Stimulated activated CD4-positive, alpha-beta T cell treated with anti-CD3 and anti-CD28 coated beads, Interleukin-1b, Interleukin-23, amount 100 ng/mL, for 24 hours (primary cell): ENCODE results near the gene ELMO3.

Experiments used
- DNase-seq, 4 experiments: peaks; one replicate each; pipeline ENCODE4 v3.0.0-alpha.2; 2020; ENCODE audit warnings: low read depth in 4 of 4, low spot score in 1 of 4

Gene ELMO3

GRCh38 chr16:67193536-67193935, 5.4 kb upstream of the ELMO3 start:
- no peak for DNase-seq

GRCh38 chr16:67194260-67194659, 4.7 kb upstream of the ELMO3 start:
- DNase-seq, result no peak

DNA sequence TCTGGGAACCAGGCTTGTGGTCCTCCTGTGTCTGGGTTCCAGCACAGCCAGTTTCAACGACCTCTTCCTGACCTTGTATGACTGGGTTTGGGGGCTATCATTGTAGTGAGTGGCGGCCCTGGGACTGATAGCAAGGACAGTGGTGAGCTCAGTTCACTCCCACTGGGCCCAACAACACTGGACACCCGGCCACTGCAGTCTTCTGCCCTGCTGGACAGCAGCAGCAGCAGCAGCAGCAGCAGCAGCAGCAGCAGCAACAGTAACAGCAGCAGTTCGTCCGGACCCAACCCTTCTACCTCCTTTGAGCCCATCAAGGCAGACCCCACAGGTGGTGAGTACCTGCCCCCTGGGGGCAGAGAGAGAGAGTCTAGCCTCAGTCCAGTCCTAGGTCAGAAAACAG, 3.3 kb upstream of the ELMO3 start:
- DNase-seq, result no peak

- no peak for DNase-seq
Observed at GRCh38 chr16:67196881-67197280, 2.0 kb upstream of the ELMO3 start.

DNA sequence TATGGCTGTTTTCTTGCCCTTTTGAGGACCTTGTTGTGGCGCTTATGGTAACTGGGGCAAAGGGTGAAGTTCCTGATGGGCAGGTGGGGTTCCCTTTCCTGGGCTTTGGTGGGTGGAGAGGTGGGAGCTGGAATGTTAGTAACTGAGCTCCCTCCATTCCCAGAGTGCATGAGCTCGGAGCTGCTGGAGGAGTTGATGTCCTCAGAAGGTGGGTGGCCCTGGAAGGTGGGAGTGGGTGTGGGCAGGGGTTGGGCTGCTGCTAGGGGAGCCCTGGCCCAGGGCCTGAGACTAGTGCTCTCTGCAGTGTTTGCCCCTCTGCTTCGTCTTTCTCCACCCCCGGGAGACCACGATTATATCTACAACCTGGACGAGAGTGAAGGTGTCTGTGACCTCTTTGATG, 1.2 kb upstream of the ELMO3 start:
- DNase-seq, result no peak

GRCh38 chr16:67198238-67198734, 645 bp upstream of the ELMO3 start:
- DNase-seq, result no peak

GRCh38 chr16:67199808-67200198, 872 bp downstream of the ELMO3 start:
- DNase-seq, result no peak

DNA sequence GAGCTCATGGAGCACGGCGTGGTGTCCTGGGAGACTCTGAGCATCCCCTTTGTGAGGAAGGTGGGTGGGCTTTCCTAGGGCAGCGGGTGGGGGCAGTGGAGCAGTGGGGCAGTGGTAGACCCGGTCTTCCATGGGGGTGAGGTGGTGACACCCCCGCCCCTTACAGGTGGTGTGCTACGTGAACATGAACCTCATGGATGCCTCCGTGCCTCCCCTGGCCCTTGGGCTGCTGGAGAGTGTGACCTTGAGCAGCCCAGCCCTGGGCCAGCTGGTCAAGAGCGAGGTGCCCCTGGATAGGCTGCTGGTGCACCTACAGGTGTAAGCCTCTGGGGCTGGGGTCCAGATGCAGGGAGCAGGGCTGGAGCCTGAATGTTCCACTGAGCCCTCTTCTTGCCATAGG, 1.6 kb downstream of the ELMO3 start:
- DNase-seq, result no peak

GRCh38 chr16:67201411-67202345, 2.7 kb downstream of the ELMO3 start:
- no peak for DNase-seq

DNA sequence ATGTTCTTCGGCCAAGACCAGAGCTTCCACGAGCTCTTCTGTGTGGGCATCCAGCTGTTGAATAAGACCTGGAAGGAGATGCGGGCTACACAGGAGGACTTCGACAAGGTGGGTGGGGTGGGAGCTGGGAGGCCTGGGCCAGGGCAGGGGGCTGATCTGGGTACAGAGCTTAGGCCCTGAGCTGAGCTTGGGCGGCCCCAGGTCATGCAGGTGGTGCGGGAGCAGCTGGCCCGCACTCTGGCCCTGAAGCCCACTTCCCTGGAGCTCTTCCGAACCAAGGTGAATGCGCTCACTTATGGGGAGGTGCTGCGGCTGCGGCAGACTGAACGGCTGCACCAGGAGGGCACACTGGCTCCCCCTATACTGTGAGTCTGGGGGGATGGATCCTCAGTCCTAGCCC, 3.5 kb downstream of the ELMO3 start:
- no peak for DNase-seq

DNA sequence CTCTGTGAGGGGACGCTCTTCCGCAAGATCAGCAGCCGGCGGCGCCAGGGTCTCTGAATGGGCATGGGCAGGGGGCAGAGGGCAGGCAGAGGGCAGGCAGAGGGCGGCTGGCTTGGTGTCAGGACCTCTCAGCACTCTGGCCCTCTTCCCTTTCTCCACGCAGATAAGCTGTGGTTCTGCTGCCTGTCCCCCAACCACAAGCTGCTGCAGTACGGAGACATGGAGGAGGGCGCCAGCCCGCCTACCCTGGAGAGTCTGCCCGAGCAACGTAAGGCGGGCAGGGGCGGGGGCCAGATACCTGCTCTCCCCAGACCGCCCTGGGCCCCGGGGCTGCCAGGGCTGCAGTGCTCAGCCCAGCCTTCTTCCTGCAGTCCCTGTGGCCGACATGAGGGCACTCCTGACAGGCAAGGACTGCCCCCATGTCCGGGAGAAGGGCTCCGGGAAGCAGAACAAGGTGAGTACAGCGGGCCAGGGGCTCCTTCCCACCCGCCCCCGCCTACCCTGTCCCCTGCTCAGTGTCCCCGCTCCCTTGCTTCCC, 4.1 kb downstream of the ELMO3 start:
- DNase-seq, result no peak

GRCh38 chr16:67204076-67204475, 5.1 kb downstream of the ELMO3 start:
- no peak for DNase-seq

- DNase-seq, result no peak
Observed at GRCh38 chr16:67206129-67206837, 7.4 kb downstream of the ELMO3 start.

GRCh38 chr16:67206838-67207248, 7.9 kb downstream of the ELMO3 start:
- DNase-seq, result no peak

DNA sequence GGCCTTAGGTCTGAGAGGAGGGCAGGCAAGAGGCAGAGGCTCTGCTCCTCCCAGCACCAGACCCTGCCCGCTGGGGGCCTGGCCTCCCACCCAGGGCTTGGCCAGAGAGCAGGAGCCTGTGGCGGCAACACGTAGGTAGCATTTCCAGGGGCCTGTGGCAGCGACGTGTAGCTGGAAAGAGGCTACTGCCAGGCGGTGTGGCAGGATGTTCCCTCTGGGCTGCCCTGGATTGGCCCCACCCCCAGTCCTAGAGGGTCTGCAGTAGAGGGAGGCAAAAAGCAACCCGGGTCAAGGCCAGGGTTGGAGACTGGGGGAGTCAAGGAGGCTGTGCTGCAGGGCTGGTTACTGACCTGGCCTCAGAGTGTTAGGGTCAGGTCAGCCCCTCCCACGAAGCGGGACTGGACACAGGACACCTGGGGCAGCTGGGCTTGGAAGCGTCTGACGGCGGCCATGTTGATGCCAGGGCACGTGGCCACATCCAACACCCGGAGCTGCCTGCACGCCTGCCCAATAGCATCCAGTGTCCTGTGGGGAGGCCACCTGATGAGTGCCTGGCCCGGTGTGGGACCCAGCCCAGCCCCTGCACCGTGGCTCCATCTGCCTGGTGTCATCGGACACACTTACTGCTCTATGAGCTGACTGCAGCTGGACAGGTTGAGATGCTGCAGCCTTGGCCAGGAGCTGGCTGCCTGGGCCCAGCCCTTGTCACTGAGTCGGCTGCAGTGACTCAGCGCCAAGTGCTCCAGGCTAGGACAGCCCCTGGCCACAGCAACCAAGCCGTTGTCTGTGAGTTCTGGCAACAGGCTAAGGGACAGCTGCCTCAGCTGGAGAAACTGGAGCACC, 8.5 kb downstream of the ELMO3 start:
- DNase-seq, result no peak

DNA sequence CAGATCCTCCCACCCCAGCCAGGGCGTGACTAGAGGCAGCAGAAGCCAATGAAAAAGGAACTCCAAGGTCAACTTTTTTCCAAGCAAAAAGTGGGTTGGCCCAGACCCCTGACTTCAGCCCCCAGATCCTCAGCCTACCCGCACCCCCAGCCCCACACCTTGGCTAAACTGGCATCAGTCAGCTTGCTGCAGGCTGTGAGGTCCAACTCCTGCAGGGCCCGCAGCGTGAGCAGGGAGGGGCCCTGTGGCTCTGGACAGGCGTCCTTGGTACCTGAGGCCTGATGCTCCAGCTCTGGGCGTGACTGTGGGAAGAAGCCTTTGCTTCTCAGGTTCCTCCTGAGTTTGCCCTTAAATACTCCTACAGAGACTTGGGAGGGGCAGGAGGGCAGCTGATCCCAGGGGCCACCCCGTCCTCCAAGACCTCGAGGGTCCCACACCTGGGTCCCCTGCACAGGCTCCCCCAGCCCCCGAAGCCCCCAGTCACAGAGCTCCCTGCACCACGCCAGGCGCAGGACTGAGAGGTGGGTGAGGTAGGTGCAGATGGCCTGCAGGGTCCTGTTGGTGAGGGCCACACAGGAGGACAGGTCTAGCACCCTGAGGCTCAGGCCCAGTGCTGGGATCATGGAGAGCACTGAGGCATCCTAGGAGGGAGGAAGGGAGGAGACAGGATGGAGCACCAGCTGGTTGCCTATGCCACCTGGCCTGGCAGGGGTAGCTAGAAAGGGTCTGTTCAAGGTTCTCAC, 9.4 kb downstream of the ELMO3 start:
- no peak for DNase-seq

DNA sequence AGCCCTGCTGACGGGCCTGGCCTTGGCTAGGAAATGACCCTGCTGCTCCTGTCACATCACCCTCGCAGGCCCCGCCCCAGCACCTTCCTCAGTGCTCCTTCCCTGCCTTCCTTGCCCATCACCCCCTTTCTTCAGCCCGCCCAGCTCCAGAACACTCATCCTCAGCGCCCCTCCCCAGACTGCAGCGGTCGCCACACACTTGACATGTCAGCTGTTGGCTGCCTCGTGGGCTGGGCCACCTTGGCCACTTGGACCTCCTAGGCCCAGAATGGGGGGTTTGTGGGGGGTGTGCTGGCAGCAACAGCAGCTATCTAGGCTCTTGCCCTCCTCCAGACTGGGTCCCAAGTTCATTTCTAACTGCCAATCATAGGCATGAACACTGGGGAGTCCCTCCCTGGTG, 10.6 kb downstream of the ELMO3 start:
- DNase-seq, result no peak

- no peak for DNase-seq
Observed at GRCh38 chr16:67210069-67210937, 11.4 kb downstream of the ELMO3 start.

GRCh38 chr16:67211674-67212073, 12.7 kb downstream of the ELMO3 start:
- DNase-seq, result no peak
